GM19023 (cell line): ENCODE measurements around the gene ZNF808.
"Not testable (repeated sequence)": the region's sequence is repeated elsewhere in the genome, so short reads cannot be mapped to it uniquely, and the experiment has no call there.

ENCODE experiments used
- ATAC-seq: cut with Tn5 transposase; IDR thresholded peaks from one replicate; pipeline ENCODE4 v1.9.1; 2021; ENCODE audit warnings: mild to moderate bottlenecking, moderate library complexity; ENCODE audit not compliant: unreplicated experiment

Gene ZNF808

DNA sequence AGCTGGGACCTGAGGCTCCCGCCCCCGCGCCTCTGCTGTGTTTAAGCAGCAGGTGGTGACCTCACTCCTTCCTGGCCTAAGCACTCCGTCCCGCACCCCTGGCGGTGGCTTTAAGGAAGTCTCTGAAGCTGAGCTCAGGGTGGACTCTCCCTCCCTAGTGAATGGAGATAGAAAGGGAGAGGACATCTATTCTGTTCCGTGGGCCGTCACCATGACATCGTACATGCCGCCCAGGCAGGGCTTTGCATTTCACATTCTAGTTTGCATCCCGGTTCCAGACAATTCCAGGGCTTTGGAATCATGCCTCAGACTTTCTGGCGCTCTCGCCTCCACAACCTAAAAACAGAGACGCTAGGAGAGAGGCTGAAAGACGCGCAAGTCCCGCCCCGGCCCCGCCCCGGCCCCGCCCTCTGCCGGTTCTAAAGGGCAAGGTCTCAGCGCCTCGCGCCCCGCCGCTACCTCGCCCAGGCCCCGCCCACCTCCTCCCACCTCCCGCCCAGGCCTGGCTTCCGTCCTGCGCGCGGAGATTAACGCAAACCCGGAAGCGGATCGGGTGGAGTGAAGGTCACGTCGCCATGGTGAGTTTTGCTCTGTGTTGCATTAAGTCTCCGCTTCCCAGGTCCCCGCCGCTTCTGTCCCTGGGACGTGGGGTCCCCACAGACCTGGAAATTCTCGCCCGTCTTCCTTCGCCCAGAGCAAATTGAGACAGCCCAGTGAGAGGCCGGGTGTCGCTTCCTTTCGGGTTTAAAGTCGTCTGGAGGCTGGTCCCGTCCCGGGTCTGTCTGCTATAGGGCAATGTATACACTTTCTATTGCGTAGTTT is at the start of gene ZNF808:
Gene ZNF808 (plus strand): TSS at position 535 of the 822 bp plus-strand sequence. CDS start 15,617 bp downstream, outside the sequence.
- peak; percentile 85 for ATAC-seq

- not testable (repeated sequence) for ATAC-seq
Observed at GRCh38 chr19:52484111-52484743, 43.2 kb upstream of the ZNF808 start.

DNA sequence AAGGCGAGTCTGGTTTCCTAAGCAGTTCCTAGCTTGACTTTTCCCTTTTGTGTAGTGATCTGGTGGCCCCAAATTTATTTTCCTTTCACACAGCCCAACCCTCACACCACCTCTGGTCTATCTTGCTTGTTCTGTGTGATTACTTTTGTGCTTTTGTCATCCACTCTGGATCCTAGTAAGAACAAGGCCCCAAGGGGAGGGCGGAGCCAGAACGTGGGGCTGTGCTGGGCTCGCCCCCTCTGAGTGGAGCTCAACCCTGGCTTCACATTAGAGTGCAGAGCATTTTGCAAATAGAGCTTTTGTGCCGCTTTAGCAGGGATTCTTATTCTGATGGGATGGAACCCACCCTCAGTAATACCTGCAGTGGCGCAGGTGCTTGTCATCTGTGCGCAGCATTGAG is 42.4 kb upstream of the ZNF808 start:
- not testable (repeated sequence) for ATAC-seq

GRCh38 chr19:52485561-52486240 is 41.8 kb upstream of the ZNF808 start:
- ATAC-seq = not testable (repeated sequence)

- ATAC-seq = no peak
Observed at GRCh38 chr19:52492201-52492993, 35.1 kb upstream of the ZNF808 start.

DNA sequence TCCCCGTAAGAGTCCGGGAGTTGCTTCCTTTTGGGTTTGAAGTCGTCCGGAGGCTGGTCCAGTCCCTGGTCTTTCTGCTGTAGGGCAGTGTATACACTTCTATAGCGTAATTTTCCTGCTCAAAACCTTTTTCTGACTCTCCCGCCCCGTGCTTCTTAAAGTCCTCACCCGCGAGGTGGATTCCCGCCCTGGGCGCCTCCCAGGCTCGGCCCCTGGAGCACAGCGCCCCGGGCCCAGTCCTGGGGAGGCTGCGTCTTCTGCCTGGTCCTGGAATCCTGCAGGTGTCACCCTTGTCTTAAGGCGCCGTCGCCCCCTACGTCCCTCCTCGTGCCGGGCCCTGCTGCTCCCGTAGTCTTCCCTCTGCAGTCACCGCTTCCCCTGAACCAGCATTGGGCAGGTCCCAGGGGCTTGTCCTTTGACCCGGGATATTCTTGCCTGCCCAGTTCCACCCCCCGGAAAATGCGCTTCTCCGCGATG is 34.4 kb upstream of the ZNF808 start:
- ATAC-seq = no peak

GRCh38 chr19:52494518-52494917 is 33.0 kb upstream of the ZNF808 start:
- no peak for ATAC-seq

GRCh38 chr19:52498571-52498970 is 28.9 kb upstream of the ZNF808 start:
- no peak for ATAC-seq

- ATAC-seq = not testable (repeated sequence)
Observed at GRCh38 chr19:52500474-52500873, 27.0 kb upstream of the ZNF808 start.

DNA sequence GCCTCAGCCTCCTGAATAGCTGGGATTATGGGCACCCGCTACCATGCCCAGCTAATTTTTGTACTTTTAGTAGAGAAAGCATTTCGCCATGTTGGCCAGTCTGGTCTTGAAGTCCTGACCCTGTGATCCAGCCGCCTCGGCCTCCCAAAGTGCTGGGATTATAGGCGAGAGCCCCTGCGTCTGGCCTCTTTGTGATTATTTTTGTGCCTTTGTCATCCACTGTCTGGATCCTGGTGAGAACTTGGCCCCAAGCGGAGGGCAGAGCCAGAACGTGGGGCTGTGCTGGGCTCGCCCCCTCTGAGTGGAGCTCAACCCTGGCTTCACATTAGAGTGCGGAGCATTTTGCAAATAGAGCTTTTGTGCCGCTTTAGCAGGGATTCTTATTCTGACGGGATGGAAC is 26.5 kb upstream of the ZNF808 start:
- not testable (repeated sequence) for ATAC-seq

- no peak for ATAC-seq
Observed at GRCh38 chr19:52507266-52507665, 20.2 kb upstream of the ZNF808 start.

DNA sequence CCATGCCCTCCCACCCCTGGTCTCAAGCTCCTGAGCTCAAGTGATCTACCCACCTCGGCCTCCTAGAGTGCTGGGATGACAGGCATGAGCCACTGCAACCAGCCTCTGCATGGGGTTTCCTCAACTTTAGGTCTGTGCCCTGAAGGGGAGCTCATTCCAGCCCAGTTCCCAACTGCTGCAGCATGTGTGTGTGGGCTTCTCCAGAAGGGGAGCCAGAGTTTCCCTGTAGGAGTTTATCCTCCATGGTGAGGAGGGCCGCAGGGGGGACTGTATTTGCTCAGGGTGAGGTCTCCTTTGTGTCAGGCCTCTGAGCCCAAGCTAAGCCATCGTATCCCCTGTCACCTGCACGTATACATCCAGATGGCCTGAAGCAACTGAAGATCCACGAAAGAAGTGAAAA is 11.3 kb upstream of the ZNF808 start:
- no peak for ATAC-seq

DNA sequence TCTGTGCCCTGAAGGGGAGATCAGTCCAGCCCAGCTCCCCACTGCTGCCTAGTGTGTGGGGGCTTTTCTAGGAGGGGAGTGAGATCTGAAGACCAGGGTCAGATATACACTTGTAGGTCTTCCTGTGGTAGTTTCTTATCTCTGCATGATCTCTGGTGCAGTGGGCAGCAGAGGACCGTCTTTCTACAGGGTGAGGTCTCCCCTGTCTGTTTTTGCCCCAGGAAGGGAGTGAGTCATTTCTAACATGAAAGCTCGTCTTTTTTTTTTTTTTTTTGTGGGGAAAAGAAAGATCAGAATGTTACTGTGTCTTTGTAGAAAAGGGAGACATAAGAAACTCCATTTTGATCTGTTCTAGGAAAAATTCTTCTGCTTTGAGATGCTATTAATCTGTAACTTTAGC is 8.8 kb upstream of the ZNF808 start:
- ATAC-seq = no peak

GRCh38 chr19:52519175-52519574 is 8.3 kb upstream of the ZNF808 start:
- not testable (repeated sequence) for ATAC-seq

DNA sequence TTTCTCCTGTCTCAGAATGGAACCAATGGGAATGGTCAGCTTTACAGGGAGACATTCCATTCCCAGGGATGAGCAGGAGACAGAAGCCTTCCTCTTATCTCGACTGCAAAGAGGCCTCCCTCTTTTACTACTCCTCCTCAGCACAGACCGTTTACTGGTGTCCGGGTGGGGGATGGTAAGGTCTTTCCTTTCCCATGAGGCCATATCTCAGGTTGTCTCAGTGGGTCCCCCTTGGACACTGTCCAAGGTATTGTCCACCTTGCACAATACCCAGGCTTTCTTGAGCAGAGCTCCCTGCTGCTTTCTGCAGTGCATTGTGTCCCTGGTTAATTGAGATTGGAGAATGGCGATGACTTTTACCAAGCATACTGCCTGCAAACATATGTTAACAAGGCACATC is 7.5 kb upstream of the ZNF808 start:
- no peak for ATAC-seq

DNA sequence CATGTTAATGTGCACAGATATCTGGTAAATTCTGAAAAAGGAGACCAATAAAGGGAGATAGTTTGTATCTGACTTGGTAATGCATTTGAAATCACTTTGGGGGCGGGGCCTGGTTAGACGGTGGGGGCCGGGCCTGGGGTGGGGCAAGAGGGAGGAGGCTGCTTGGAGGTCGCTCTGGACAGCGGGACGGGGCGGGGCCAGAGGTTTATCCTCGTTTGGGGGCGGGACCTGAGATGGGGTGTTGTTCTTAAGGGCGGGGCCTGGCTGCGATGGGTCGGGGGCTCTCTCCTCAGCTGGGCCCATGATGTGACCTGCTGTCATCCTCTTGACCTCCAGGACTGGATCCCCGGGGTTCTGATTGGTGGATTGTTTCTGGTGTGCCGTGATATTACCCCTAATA is 4.9 kb upstream of the ZNF808 start:
- no peak for ATAC-seq

- ATAC-seq = no peak
Observed at GRCh38 chr19:52524086-52524485, 3.4 kb upstream of the ZNF808 start.

DNA sequence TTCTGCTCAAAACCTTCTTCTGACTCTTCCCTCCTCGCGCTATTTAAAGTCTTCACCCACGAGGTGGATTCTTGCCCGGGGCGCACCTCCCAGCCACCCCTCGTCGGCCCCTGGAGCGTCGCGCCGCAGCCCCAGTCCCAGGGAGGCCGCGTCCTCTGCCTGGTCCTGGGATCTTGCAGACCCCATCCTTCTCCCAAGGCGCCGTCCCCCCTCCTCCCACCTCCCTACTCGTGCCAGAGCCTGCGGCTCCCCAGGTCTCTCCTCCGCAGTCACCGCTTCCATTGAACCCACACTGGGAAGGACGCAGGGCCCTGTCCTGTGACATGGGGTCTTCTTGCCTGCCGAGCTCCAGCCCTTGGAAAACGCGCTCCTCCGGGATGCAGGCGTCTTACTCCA is 486 bp downstream of the ZNF808 start:
- ATAC-seq = no peak

GRCh38 chr19:52532480-52532879 is 5.0 kb downstream of the ZNF808 start:
- ATAC-seq = no peak

DNA sequence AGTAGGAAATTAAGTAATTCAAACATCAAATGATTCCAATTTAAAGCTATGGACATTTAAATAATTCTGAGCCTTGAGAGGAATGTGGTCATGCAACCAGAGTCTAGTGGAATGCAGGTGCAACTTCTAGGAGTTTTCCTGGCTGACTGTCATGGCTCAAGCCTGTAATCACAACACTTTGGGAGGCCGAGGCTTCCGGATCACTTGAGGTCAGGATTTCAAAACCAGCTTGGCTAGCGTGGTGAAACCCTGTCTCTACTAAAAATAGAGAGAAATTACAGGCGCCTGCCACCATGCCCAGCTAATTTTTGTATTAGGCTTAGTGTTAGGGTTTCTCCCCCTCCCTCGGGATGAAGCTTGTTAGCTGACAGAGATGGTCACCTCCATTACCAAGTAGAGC is 6.4 kb downstream of the ZNF808 start:
- no peak for ATAC-seq

DNA sequence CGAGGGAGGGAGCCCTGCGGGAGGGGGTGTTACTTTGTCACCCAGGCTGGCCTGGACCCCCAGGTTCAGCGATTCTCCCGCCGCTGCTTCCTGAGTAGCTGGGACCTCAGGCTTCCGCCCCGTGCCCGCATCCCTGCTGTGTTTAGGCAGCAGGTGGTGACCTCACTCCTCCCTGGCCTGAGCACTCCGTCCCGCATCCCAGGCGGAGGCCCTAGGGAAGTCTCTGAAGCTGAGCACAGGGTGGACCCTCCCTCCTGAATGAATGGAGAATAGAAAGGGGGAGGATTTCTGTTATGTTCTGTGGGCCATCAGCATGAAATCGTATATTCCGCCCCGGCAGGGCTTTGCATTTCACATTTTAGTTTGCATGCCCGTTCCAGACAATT is 7.9 kb downstream of the ZNF808 start:
- ATAC-seq = not testable (repeated sequence)
